Sigmoid colon (tissue), 4 donors: ENCODE data around the gene NOC4L.
"Not testable (repeated sequence)": the region's sequence is repeated elsewhere in the genome, so short reads cannot be mapped to it uniquely, and the experiment has no call there.

Experiments used
- EP300 ChIP-seq, 4 donors: sonication (generic); formaldehyde crosslinking; IDR thresholded peaks; one replicate each; pipeline ENCODE4 v1.6.1; 2017; ENCODE audit warnings: antibody characterized with exemption in 4 of 4
- POLR2AphosphoS5 ChIP-seq, 4 donors: sonication (generic); formaldehyde crosslinking; IDR thresholded peaks; one replicate each; pipeline ENCODE4 v1.6.1; 2017; ENCODE audit warnings: antibody characterized with exemption in 4 of 4
- TF ChIP-seq, protein P1 (sequence below), 4 experiments: fragments of 450-650 bp in 3 of 4; fragments of 200-600 bp in 1 of 4; IDR thresholded peaks; one replicate each; pipeline ENCODE4 v1.5.1; 2016 to 2019; ENCODE audit warnings: antibody characterized with exemption in 4 of 4, mild to moderate bottlenecking in 3 of 4, moderate library complexity in 2 of 4

DNA sequence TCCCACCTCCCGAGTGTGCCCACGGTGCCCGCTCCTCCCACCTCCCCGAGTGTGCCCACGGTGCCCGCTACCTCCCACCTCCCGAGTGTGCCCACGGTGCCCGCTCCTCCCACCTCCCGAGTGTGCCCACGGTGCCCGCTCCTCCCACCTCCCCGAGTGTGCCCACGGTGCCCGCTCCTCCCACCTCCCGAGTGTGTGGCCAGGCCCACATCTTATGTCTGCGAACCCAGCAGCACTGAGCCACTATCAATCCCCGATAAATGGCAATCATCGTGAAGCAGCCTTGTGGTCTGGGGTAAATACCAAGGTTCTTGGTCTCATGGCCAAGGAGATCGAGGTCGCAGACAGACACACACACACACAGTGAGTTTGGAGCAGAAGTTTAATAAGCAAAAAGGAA, 8.0 kb upstream of the NOC4L start:
- TF ChIP-seq, protein P1, sequence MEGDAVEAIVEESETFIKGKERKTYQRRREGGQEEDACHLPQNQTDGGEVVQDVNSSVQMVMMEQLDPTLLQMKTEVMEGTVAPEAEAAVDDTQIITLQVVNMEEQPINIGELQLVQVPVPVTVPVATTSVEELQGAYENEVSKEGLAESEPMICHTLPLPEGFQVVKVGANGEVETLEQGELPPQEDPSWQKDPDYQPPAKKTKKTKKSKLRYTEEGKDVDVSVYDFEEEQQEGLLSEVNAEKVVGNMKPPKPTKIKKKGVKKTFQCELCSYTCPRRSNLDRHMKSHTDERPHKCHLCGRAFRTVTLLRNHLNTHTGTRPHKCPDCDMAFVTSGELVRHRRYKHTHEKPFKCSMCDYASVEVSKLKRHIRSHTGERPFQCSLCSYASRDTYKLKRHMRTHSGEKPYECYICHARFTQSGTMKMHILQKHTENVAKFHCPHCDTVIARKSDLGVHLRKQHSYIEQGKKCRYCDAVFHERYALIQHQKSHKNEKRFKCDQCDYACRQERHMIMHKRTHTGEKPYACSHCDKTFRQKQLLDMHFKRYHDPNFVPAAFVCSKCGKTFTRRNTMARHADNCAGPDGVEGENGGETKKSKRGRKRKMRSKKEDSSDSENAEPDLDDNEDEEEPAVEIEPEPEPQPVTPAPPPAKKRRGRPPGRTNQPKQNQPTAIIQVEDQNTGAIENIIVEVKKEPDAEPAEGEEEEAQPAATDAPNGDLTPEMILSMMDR (IDR thresholded peaks at IDR 0.05) = not testable (repeated sequence)
- TF ChIP-seq POLR2AphosphoS5, EP300 (IDR thresholded peaks at IDR 0.05): not testable (repeated sequence)
